GM23248 (cell line): ENCODE measurements around the gene LPP.

Experiments used
- EZH2 ChIP-seq: fragments of 200-600 bp; sonication (generic); IDR thresholded peaks from 2 replicates; pipeline ENCODE4 v1.6.1; 2018; ENCODE audit warnings: antibody characterized with exemption, mild to moderate bottlenecking; ENCODE audit not compliant: insufficient read depth, poor library complexity, severe bottlenecking
- EZH2phosphoT487 ChIP-seq: fragments of 200-600 bp; sonication (generic); IDR thresholded peaks from 2 replicates; pipeline ENCODE4 v1.6.1; 2018; ENCODE audit warnings: antibody characterized with exemption, moderate library complexity, mild to moderate bottlenecking, low read depth; ENCODE audit not compliant: insufficient read depth

- TF ChIP-seq EZH2phosphoT487 (no peak), EZH2 (no peak)
These were observed 333.7 kb downstream of the LPP start for GRCh38 chr3:188487652-188488051.
